Measurements from ENCODE around the gene NR1H4. TPM values are rescaled to one million over a fixed set of nuclear protein-coding genes. Genes with fewer than 3 reads are reported as not detected.

NR1H4 gene
- total RNA-seq, 1 experiment from 2014 or later = not detected

GRCh38 chr12:100484183-100484886 lies 10.7 kb downstream of the NR1H4 start:
- no TSS peak for BruUV-seq (replicated peaks)
- POLR2A ChIA-PET = no interaction called here
- Mint-ChIP-seq H3K4me3 (ENCODE audit: unreplicated experiment) (no peak overlapping the region), H3K36me3 (ENCODE audit: insufficient read depth, unreplicated experiment) (no peaks in the 10 kb centered on the region), H3K27me3 (ENCODE audit: insufficient read depth, unreplicated experiment) (peaks cover 8% of the 10 kb centered on the region), H3K4me1 (ENCODE audit: low read depth, unreplicated experiment) (no peaks in the 10 kb centered on the region), H3K9me3 (ENCODE audit: unreplicated experiment) (no peaks in the 10 kb centered on the region), H3K27ac (ENCODE audit: unreplicated experiment) (no peak overlapping the region)
- Histone ChIP-seq H3K9me3 (no peaks in the 10 kb centered on the region), H3K27me3 (replicated peaks; ENCODE audit: control insufficient read depth, insufficient read depth, low read length) (no peaks in the 10 kb centered on the region), H3K4me3 (ENCODE audit: low read depth, low read length) (no peak overlapping the region), H3K4me1 (peaks cover 8% of the 10 kb centered on the region), H3K36me3 (ENCODE audit: control insufficient read depth, insufficient read depth, low read length) (no peaks in the 10 kb centered on the region)
- intact Hi-C loops (cut with micrococcal nuclease; ENCODE audit: unreplicated experiment) = no loop called here
- no peak for TF ChIP-seq CTCF (IDR thresholded peaks at IDR 0.05; ENCODE audit: insufficient read depth in 1 of 2, low read depth in 1 of 2, low read length in 1 of 2, severe bottlenecking in 1 of 2, unreplicated experiment in 1 of 2)
- CTCF ChIA-PET = no interaction called here
- no peak for DNase-seq

GRCh38 chr12:100484891-100485471 lies 11.3 kb downstream of the NR1H4 start:
- Mint-ChIP-seq H3K9me3 (ENCODE audit: unreplicated experiment) (no peaks in the 10 kb centered on the region), H3K27ac (ENCODE audit: unreplicated experiment) (no peak overlapping the region), H3K4me1 (ENCODE audit: low read depth, unreplicated experiment) (no peaks in the 10 kb centered on the region), H3K36me3 (ENCODE audit: insufficient read depth, unreplicated experiment) (no peaks in the 10 kb centered on the region), H3K27me3 (ENCODE audit: insufficient read depth, unreplicated experiment) (peaks cover 3% of the 10 kb centered on the region), H3K4me3 (ENCODE audit: unreplicated experiment) (no peak overlapping the region)
- Histone ChIP-seq H3K36me3 (ENCODE audit: control insufficient read depth, insufficient read depth, low read length) (no peaks in the 10 kb centered on the region), H3K27me3 (replicated peaks; ENCODE audit: control insufficient read depth, insufficient read depth, low read length) (no peaks in the 10 kb centered on the region), H3K9me3 (no peaks in the 10 kb centered on the region), H3K4me1 (peaks cover 8% of the 10 kb centered on the region), H3K4me3 (ENCODE audit: low read depth, low read length) (no peak overlapping the region)
- ChIA-PET POLR2A (no interaction called here), CTCF (no interaction called here)
- no peak for DNase-seq
- TF ChIP-seq CTCF (IDR thresholded peaks at IDR 0.05; ENCODE audit: insufficient read depth in 1 of 2, low read depth in 1 of 2, low read length in 1 of 2, severe bottlenecking in 1 of 2, unreplicated experiment in 1 of 2) = no peak
- intact Hi-C loops (cut with micrococcal nuclease; ENCODE audit: unreplicated experiment) = no loop called here
- BruUV-seq (replicated peaks) = no TSS peak

GRCh38 chr12:100485983-100486382 lies 12.3 kb downstream of the NR1H4 start:
- Mint-ChIP-seq H3K27ac (ENCODE audit: unreplicated experiment) (no peak overlapping the region), H3K4me3 (ENCODE audit: unreplicated experiment) (no peak overlapping the region), H3K4me1 (ENCODE audit: low read depth, unreplicated experiment) (no peaks in the 10 kb centered on the region), H3K27me3 (ENCODE audit: insufficient read depth, unreplicated experiment) (no peaks in the 10 kb centered on the region), H3K36me3 (ENCODE audit: insufficient read depth, unreplicated experiment) (no peaks in the 10 kb centered on the region), H3K9me3 (ENCODE audit: unreplicated experiment) (no peaks in the 10 kb centered on the region)
- ChIA-PET POLR2A (no interaction called here), CTCF (no interaction called here)
- DNase-seq = no peak
- Histone ChIP-seq H3K27me3 (replicated peaks; ENCODE audit: control insufficient read depth, insufficient read depth, low read length) (no peaks in the 10 kb centered on the region), H3K4me3 (ENCODE audit: low read depth, low read length) (no peak overlapping the region), H3K4me1 (peaks cover 8% of the 10 kb centered on the region), H3K9me3 (no peaks in the 10 kb centered on the region), H3K36me3 (ENCODE audit: control insufficient read depth, insufficient read depth, low read length) (no peaks in the 10 kb centered on the region)
- intact Hi-C loops (cut with micrococcal nuclease; ENCODE audit: unreplicated experiment) = no loop called here
- no peak for TF ChIP-seq CTCF (IDR thresholded peaks at IDR 0.05; ENCODE audit: insufficient read depth in 1 of 2, low read depth in 1 of 2, low read length in 1 of 2, severe bottlenecking in 1 of 2, unreplicated experiment in 1 of 2)
- no TSS peak for BruUV-seq (replicated peaks)

Measured in Caco-2 (cell line).